ENCODE data around the gene OAS2. TPM values are rescaled to one million over a fixed set of nuclear protein-coding genes. Genes with fewer than 3 reads are reported as not detected.
"Not testable (repeated sequence)": the region's sequence is repeated elsewhere in the genome, so short reads cannot be mapped to it uniquely, and the experiment has no call there.

The OAS2 gene
- total RNA-seq, 1 donor from 2014 or later, result 57.7 TPM

DNA sequence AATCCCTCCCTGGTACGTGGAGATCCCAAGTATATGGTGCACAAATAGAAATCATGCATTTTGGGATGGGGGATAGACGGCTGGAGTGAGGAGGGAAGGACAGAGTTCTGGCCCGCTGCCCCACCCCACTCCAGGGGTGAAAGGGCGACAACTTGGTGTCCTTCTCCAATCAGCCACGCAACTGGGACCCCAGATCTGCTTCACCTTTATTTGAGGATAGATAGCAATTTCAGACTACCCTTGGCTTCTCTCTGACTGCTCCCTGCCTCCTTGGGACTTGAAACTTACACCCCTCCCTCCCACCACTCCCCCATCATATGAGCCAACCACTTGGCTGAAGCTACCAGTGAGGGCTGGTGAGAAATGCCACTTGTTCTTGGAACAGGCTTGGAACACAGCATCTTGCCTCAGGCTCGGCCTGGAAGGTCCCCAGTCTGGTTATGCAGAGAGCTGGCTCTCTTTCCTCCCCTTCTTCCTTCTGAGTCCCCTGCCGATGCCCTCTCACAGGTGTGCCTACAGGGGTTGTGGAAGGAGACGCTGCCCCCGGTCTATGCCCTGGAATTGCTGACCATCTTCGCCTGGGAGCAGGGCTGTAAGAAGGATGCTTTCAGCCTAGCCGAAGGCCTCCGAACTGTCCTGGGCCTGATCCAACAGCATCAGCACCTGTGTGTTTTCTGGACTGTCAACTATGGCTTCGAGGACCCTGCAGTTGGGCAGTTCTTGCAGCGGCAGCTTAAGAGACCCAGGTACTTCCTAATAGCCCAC, 31.9 kb upstream of the OAS2 start:
- Histone ChIP-seq H3K4me1 (no peaks in the 10 kb centered on the region), H3K27me3 (no peaks in the 10 kb centered on the region), H3K36me3 (peaks cover 46% of the 10 kb centered on the region), H3K4me3 (no peak overlapping the region), H3K9me3 (no peaks in the 10 kb centered on the region), H3K27ac (no peak overlapping the region)
- intact Hi-C loops (cut with DNase I), result no loop called here
- DNase-seq, result no peak
- ATAC-seq, result no peak
- TF ChIP-seq, protein P1, sequence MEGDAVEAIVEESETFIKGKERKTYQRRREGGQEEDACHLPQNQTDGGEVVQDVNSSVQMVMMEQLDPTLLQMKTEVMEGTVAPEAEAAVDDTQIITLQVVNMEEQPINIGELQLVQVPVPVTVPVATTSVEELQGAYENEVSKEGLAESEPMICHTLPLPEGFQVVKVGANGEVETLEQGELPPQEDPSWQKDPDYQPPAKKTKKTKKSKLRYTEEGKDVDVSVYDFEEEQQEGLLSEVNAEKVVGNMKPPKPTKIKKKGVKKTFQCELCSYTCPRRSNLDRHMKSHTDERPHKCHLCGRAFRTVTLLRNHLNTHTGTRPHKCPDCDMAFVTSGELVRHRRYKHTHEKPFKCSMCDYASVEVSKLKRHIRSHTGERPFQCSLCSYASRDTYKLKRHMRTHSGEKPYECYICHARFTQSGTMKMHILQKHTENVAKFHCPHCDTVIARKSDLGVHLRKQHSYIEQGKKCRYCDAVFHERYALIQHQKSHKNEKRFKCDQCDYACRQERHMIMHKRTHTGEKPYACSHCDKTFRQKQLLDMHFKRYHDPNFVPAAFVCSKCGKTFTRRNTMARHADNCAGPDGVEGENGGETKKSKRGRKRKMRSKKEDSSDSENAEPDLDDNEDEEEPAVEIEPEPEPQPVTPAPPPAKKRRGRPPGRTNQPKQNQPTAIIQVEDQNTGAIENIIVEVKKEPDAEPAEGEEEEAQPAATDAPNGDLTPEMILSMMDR (IDR thresholded peaks at IDR 0.05), result no peak

DNA sequence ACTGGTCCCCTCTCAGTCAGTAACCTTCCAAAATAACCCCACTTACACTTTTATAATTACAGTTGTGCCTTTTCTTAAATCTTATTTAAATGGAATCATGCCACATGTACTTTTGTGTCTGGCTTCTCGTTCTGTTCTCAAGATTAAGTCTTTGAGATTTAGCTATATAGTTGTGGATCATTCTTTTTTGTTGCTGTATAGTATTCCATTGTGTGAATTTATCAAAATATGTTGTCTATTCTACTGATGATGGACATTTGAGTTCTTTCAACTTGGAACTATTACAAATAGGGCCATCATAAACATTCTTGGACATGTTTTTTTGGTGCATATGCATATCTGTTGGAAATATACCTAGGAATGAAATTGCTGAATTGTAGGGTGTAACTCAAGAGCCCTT, 31.0 kb upstream of the OAS2 start:
- Histone ChIP-seq H3K4me3 (no peak overlapping the region), H3K36me3 (peaks cover 37% of the 10 kb centered on the region), H3K9me3 (no peaks in the 10 kb centered on the region), H3K27me3 (no peaks in the 10 kb centered on the region), H3K4me1 (no peaks in the 10 kb centered on the region), H3K27ac (no peak overlapping the region)
- ATAC-seq (no peak), DNase-seq (no peak)
- intact Hi-C loops (cut with DNase I), result no loop called here
- TF ChIP-seq, protein P1 (IDR thresholded peaks at IDR 0.05), result no peak

DNA sequence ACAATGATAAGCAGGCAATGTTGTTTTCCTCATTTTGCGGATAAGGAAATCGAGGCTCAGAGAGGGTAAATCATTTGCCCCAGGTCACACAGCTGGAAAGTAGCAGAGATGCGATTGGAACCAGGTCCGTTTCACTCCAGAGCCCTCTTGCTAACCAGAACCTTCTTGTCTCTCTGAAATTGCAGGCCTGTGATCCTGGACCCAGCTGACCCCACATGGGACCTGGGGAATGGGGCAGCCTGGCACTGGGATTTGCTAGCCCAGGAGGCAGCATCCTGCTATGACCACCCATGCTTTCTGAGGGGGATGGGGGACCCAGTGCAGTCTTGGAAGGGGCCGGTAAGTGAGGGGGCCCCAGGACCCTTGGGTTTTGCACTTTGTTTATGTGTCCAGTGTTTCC, 30.6 kb upstream of the OAS2 start:
- H3K27me3 ChIP-seq, result no peaks in the 10 kb centered on the region
- peaks cover 35% of the 10 kb centered on the region for H3K36me3 ChIP-seq
- H3K27ac ChIP-seq, result no peak overlapping the region
- no peak overlapping the region for H3K4me3 ChIP-seq
- no peaks in the 10 kb centered on the region for H3K4me1 ChIP-seq
- H3K9me3 ChIP-seq, result no peaks in the 10 kb centered on the region
- no peak for DNase-seq
- TF ChIP-seq, protein P1 (IDR thresholded peaks at IDR 0.05), result no peak
- intact Hi-C loops (cut with DNase I), result no loop called here
- no peak for ATAC-seq

DNA sequence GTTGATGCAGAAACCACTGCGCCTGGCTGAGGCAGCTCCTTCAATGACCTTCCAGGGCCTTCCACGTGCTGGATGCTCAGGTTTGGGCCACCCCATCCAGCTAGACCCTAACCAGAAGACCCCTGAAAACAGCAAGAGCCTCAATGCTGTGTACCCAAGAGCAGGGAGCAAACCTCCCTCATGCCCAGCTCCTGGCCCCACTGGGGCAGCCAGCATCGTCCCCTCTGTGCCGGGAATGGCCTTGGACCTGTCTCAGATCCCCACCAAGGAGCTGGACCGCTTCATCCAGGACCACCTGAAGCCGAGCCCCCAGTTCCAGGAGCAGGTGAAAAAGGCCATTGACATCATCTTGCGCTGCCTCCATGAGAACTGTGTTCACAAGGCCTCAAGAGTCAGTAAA, 29.5 kb upstream of the OAS2 start:
- ATAC-seq (no peak), DNase-seq (no peak)
- Histone ChIP-seq H3K27ac (no peak overlapping the region), H3K27me3 (no peaks in the 10 kb centered on the region), H3K4me3 (no peak overlapping the region), H3K9me3 (no peaks in the 10 kb centered on the region), H3K36me3 (peaks cover 28% of the 10 kb centered on the region), H3K4me1 (no peaks in the 10 kb centered on the region)
- TF ChIP-seq, protein P1 (IDR thresholded peaks at IDR 0.05), result no peak
- intact Hi-C loops (cut with DNase I), result no loop called here

DNA sequence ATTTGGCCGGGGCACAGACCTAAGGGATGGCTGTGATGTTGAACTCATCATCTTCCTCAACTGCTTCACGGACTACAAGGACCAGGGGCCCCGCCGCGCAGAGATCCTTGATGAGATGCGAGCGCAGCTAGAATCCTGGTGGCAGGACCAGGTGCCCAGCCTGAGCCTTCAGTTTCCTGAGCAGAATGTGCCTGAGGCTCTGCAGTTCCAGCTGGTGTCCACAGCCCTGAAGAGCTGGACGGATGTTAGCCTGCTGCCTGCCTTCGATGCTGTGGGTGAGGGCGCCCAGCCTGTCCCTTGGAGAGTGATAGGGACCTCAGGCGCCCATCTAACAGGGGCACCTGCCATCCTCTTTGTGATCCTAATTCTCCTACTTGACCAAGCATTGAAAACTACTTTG, 27.6 kb upstream of the OAS2 start:
- TF ChIP-seq, protein P1 (IDR thresholded peaks at IDR 0.05), result no peak
- H3K27ac ChIP-seq, result no peak overlapping the region
- H3K4me3 ChIP-seq, result no peak overlapping the region
- no peaks in the 10 kb centered on the region for H3K4me1 ChIP-seq
- intact Hi-C loops (cut with DNase I), result no loop called here
- ATAC-seq (no peak), DNase-seq (no peak)
- H3K9me3 ChIP-seq, result no peaks in the 10 kb centered on the region
- H3K36me3 ChIP-seq, result peaks cover 22% of the 10 kb centered on the region
- H3K27me3 ChIP-seq, result no peaks in the 10 kb centered on the region

DNA sequence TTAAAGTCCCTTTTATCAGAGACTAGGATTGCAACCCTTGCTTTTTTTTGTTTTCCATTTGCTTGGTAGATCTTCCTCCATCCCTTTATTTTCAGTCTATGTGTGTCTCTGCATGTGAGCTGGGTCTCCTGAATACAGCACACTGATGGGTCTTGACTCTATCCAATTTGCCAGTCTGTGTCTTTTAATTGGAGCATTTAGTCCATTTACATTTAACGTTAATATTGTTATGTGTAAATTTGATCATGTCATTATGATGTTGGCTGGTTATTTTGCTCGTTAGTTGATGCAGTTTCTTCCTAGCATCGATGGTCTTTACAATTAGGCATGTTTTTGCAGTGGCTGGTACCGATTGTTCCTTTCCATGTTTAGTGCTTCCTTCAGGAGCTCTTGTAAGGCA, 21.2 kb upstream of the OAS2 start:
- H3K4me3 ChIP-seq; H3K4me1 ChIP-seq; H3K27ac ChIP-seq; H3K36me3 ChIP-seq; intact Hi-C loops (cut with DNase I); DNase-seq; ATAC-seq; H3K27me3 ChIP-seq; H3K9me3 ChIP-seq: not testable (repeated sequence)
